Neutrophil (primary cell): ENCODE measurements around the gene BET1L.
"Not testable (repeated sequence)": the region's sequence is repeated elsewhere in the genome, so short reads cannot be mapped to it uniquely, and the experiment has no call there.

Experiments
- H3K27ac ChIP-seq: fragments of 200-600 bp; sonication (generic); 2 replicates; pipeline ENCODE4 v1.5.1; 2016; ENCODE audit warnings: mild to moderate bottlenecking, moderate library complexity
- H3K27me3 ChIP-seq: fragments of 200-600 bp; sonication (generic); 2 replicates; pipeline ENCODE4 v1.6.0; 2016; ENCODE audit warnings: mild to moderate bottlenecking
- H3K36me3 ChIP-seq: fragments of 200-600 bp; sonication (generic); 2 replicates; pipeline ENCODE4 v1.5.1; 2017
- H3K4me1 ChIP-seq, 2 experiments: fragments of 200-600 bp in 1 of 2; sonication (generic) in 1 of 2; 1 replicate in 1 of 2; 2 replicates in 1 of 2; pipeline versions ENCODE4 v1.5.1 to v1.6.1; 2013 to 2016; ENCODE audit warnings: low read depth in 1 of 2, low read length in 1 of 2, mild to moderate bottlenecking in 1 of 2, moderate library complexity in 1 of 2; ENCODE audit not compliant: control insufficient read depth in 1 of 2, insufficient read depth in 1 of 2
- H3K4me3 ChIP-seq, 2 experiments: fragments of 200-600 bp in 1 of 2; sonication (generic) in 1 of 2; 1 replicate in 1 of 2; 2 replicates in 1 of 2; pipeline ENCODE4 v1.5.1; 2013 to 2016; ENCODE audit warnings: low read depth in 1 of 2, low read length in 1 of 2, mild to moderate bottlenecking in 1 of 2, moderate library complexity in 1 of 2
- H3K9me3 ChIP-seq: fragments of 200-600 bp; sonication (generic); 2 replicates; pipeline ENCODE4 v1.5.1; 2016
- CTCF ChIP-seq: fragments of 200-600 bp; sonication (generic); IDR thresholded peaks from 2 replicates; pipeline ENCODE4 v1.5.1; 2016; ENCODE audit warnings: antibody characterized with exemption

The BET1L gene

GRCh38 chr11:197741-198235, 9.4 kb downstream of the BET1L start:
- TF ChIP-seq CTCF: no peak
- H3K4me3 ChIP-seq: no peak overlapping the region

GRCh38 chr11:196786-197731, 10.1 kb downstream of the BET1L start:
- TF ChIP-seq CTCF: no peak
- no peak overlapping the region for H3K4me3 ChIP-seq

More at GRCh38 chr11:197741-198235, 9.4 kb downstream of the BET1L start:
- H3K4me1 ChIP-seq: peaks cover 15 to 16% of the 10 kb centered on the region in 2 experiments
- no peaks in the 10 kb centered on the region for H3K9me3 ChIP-seq
- H3K27me3 ChIP-seq: no peaks in the 10 kb centered on the region
- peaks cover 15% of the 10 kb centered on the region for H3K36me3 ChIP-seq
- no peak overlapping the region for H3K27ac ChIP-seq

GRCh38 chr11:193481-193880, 13.7 kb downstream of the BET1L start:
- H3K36me3 ChIP-seq, H3K27ac ChIP-seq, H3K4me1 ChIP-seq, H3K4me3 ChIP-seq, H3K9me3 ChIP-seq, H3K27me3 ChIP-seq: not testable (repeated sequence)

More at GRCh38 chr11:196786-197731, 10.1 kb downstream of the BET1L start:
- H3K27me3 ChIP-seq: no peaks in the 10 kb centered on the region
- H3K36me3 ChIP-seq: peaks cover 15% of the 10 kb centered on the region
- no peak overlapping the region for H3K27ac ChIP-seq
- H3K4me1 ChIP-seq: peaks cover 7 to 9% of the 10 kb centered on the region in 2 experiments
- H3K9me3 ChIP-seq: no peaks in the 10 kb centered on the region

- H3K27ac ChIP-seq, H3K9me3 ChIP-seq: not testable (repeated sequence)
These were observed 14.5 kb downstream of the BET1L start, which contains the start of gene SCGB1C1 for GRCh38 chr11:192674-193128. Gene SCGB1C1, plus strand, starts transcription at chr11:193078. Its CDS starts 22 bp downstream, at chr11:193100.

GRCh38 chr11:191490-192478, 15.4 kb downstream of the BET1L start:
- H3K4me1 ChIP-seq, H3K27me3 ChIP-seq, H3K9me3 ChIP-seq, H3K36me3 ChIP-seq, H3K4me3 ChIP-seq: not testable (repeated sequence)
- TF ChIP-seq CTCF: peak; percentile 10
- H3K27ac ChIP-seq: peak overlapping the region; percentile 36

More at GRCh38 chr11:192674-193128, 14.5 kb downstream of the BET1L start, which contains the start of gene SCGB1C1:
- H3K4me1 ChIP-seq, H3K4me3 ChIP-seq, H3K36me3 ChIP-seq, H3K27me3 ChIP-seq: not testable (repeated sequence)

- not testable (repeated sequence) for H3K36me3 ChIP-seq, H3K9me3 ChIP-seq, H3K4me1 ChIP-seq, H3K27me3 ChIP-seq, H3K27ac ChIP-seq, H3K4me3 ChIP-seq
These were observed 16.7 kb downstream of the BET1L start for GRCh38 chr11:190546-190945.
